ENCODE data around the gene SLC43A2.

DNA sequence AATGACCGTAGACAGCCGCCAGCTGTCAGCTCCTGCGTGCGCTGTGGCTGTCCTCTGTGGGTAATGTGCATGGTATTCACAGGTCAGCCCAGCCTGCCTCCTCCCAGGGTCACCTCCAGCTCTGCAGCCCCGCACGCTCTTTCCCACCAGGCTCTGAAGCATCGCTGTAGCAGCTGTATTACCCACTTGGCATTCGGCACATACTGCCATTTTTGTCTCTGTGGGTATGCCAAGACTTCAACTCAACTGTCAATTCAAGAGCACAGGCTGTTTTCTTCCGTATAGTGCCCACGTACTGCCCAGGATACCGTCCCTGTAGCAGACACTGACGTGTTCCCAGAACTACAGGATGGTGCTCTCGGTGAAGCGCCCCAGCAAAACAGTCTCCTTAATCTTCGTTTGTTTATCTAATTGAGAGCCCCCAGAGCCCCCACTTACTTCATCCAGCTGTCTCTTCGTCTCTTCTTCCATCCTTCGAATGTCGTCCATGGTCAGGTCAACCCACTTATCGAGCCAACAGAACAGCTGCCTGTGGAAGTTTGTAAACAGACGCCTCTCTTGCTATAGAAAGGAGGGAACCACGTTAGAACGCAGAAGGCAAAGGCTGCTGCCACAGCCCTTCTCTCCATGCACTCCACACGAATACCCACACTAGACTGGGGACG, 94.8 kb downstream of the SLC43A2 start:
- TF ChIP-seq, protein P1, sequence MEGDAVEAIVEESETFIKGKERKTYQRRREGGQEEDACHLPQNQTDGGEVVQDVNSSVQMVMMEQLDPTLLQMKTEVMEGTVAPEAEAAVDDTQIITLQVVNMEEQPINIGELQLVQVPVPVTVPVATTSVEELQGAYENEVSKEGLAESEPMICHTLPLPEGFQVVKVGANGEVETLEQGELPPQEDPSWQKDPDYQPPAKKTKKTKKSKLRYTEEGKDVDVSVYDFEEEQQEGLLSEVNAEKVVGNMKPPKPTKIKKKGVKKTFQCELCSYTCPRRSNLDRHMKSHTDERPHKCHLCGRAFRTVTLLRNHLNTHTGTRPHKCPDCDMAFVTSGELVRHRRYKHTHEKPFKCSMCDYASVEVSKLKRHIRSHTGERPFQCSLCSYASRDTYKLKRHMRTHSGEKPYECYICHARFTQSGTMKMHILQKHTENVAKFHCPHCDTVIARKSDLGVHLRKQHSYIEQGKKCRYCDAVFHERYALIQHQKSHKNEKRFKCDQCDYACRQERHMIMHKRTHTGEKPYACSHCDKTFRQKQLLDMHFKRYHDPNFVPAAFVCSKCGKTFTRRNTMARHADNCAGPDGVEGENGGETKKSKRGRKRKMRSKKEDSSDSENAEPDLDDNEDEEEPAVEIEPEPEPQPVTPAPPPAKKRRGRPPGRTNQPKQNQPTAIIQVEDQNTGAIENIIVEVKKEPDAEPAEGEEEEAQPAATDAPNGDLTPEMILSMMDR (IDR thresholded peaks at IDR 0.05), result no peak
- TF ChIP-seq POLR2A (IDR thresholded peaks at IDR 0.05) (no peak), EP300 (IDR thresholded peaks at IDR 0.05) (no peak), POLR2AphosphoS5 (IDR thresholded peaks at IDR 0.05) (no peak)

All from suprapubic skin (tissue), 4 donors.